ENCODE results near the gene SNX7.

SNX7 gene

GRCh38 chr1:98696077-98696476, 34.6 kb downstream of the SNX7 start:
- no peak for DNase-seq (ENCODE audit: low read depth in 2 of 2)

- no peak for DNase-seq (ENCODE audit: low read depth in 2 of 2)
Measured at GRCh38 chr1:98697781-98698180, 36.3 kb downstream of the SNX7 start.

GRCh38 chr1:98698625-98699024, 37.1 kb downstream of the SNX7 start:
- DNase-seq (ENCODE audit: low read depth in 2 of 2) = no peak

GRCh38 chr1:98700228-98700627, 38.7 kb downstream of the SNX7 start:
- no peak for DNase-seq (ENCODE audit: low read depth in 2 of 2)

- DNase-seq (ENCODE audit: low read depth in 2 of 2) = no peak
Measured at GRCh38 chr1:98702976-98703375, 41.5 kb downstream of the SNX7 start.

GRCh38 chr1:98704474-98704873, 43.0 kb downstream of the SNX7 start:
- no peak for DNase-seq (ENCODE audit: low read depth in 2 of 2)

GRCh38 chr1:98704971-98705370, 43.5 kb downstream of the SNX7 start:
- no peak for DNase-seq (ENCODE audit: low read depth in 2 of 2)

- no peak for DNase-seq (ENCODE audit: low read depth in 2 of 2)
Measured at GRCh38 chr1:98705591-98705990, 44.1 kb downstream of the SNX7 start.

GRCh38 chr1:98706173-98706843, 44.8 kb downstream of the SNX7 start:
- DNase-seq (ENCODE audit: low read depth in 2 of 2) = no peak

GRCh38 chr1:98707556-98707955, 46.0 kb downstream of the SNX7 start:
- no peak for DNase-seq (ENCODE audit: low read depth in 2 of 2)

- DNase-seq (ENCODE audit: low read depth in 2 of 2) = no peak
Measured at GRCh38 chr1:98709906-98710305, 48.4 kb downstream of the SNX7 start.

GRCh38 chr1:98723574-98723973, 62.1 kb downstream of the SNX7 start:
- no peak for DNase-seq (ENCODE audit: low read depth in 2 of 2)

GRCh38 chr1:98732985-98733781, 71.7 kb downstream of the SNX7 start:
- DNase-seq (ENCODE audit: low read depth in 2 of 2) = no peak

GRCh38 chr1:98733782-98734112, 72.2 kb downstream of the SNX7 start:
- DNase-seq (ENCODE audit: low read depth in 2 of 2) = no peak

- DNase-seq (ENCODE audit: low read depth in 2 of 2) = no peak
Measured at GRCh38 chr1:98735756-98736155, 74.2 kb downstream of the SNX7 start.

- no peak for DNase-seq (ENCODE audit: low read depth in 2 of 2)
Measured at GRCh38 chr1:98737835-98738234, 76.3 kb downstream of the SNX7 start.

- no peak for DNase-seq (ENCODE audit: low read depth in 2 of 2)
Measured at GRCh38 chr1:98739762-98740161, 78.2 kb downstream of the SNX7 start.

- DNase-seq (ENCODE audit: low read depth in 2 of 2) = no peak
Measured at GRCh38 chr1:98741164-98741563, 79.6 kb downstream of the SNX7 start.

GRCh38 chr1:98749152-98749756, 87.7 kb downstream of the SNX7 start:
- DNase-seq (ENCODE audit: low read depth in 2 of 2) = no peak

GRCh38 chr1:98754176-98754575, 92.7 kb downstream of the SNX7 start:
- no peak for DNase-seq (ENCODE audit: low read depth in 2 of 2)

- DNase-seq (ENCODE audit: low read depth in 2 of 2) = no peak
Measured at GRCh38 chr1:98761219-98761865, 99.8 kb downstream of the SNX7 start.

- DNase-seq (ENCODE audit: low read depth in 2 of 2) = no peak
Measured at GRCh38 chr1:98763488-98764150, 102.1 kb downstream of the SNX7 start.
